Fibroblast of lung (primary cell): ENCODE results near the gene LUC7L3. TPM values are rescaled to one million over a fixed set of nuclear protein-coding genes. Genes with fewer than 3 reads are reported as not detected.
"Not testable (repeated sequence)": the region's sequence is repeated elsewhere in the genome, so short reads cannot be mapped to it uniquely, and the experiment has no call there.

ENCODE experiments used
- DNase-seq, 2 donors: peaks; one replicate each; pipeline versions ENCODE4 v3.0.0 to v3.0.0-alpha.2; 2010; ENCODE audit warnings: low read depth in 2 of 2
- H2AFZ ChIP-seq: 2 replicates; pipeline ENCODE4 v1.5.1; 2012; ENCODE audit warnings: low read length, control low read depth, inconsistent platforms
- H3K27ac ChIP-seq: 2 replicates; pipeline ENCODE4 v1.5.1; 2011; ENCODE audit warnings: low read length, control low read depth; ENCODE audit not compliant: insufficient read depth
- H3K27me3 ChIP-seq: 2 replicates; pipeline ENCODE4 v1.5.1; 2011; ENCODE audit warnings: mild to moderate bottlenecking, low read length; ENCODE audit not compliant: control insufficient read depth, insufficient read depth
- H3K36me3 ChIP-seq: 2 replicates; pipeline ENCODE4 v1.5.1; 2011; ENCODE audit warnings: low read length; ENCODE audit not compliant: control insufficient read depth, insufficient read depth
- H3K4me1 ChIP-seq: 2 replicates; pipeline ENCODE4 v1.5.1; 2011; ENCODE audit warnings: low read length; ENCODE audit not compliant: control insufficient read depth, insufficient read depth; ENCODE audit errors: extremely low read depth
- H3K4me2 ChIP-seq: 2 replicates; pipeline ENCODE4 v1.5.1; 2011; ENCODE audit warnings: low read length, control low read depth; ENCODE audit not compliant: insufficient read depth; ENCODE audit errors: extremely low read depth
- H3K4me3 ChIP-seq, 4 experiments: fragments of 200-600 bp in 1 of 4; sonication (generic) in 1 of 4; replicated peaks in 1 of 4; 2 replicates each; pipeline ENCODE4 v1.5.1; 2011 to 2016; ENCODE audit warnings: low read length in 4 of 4, low read depth in 3 of 4, mild to moderate bottlenecking in 3 of 4, control low read depth in 2 of 4, inconsistent platforms in 1 of 4, mixed read lengths in 1 of 4; ENCODE audit not compliant: insufficient read depth in 1 of 4; ENCODE audit errors: control extremely low read depth in 1 of 4
- H3K79me2 ChIP-seq: 2 replicates; pipeline ENCODE4 v1.5.1; 2012; ENCODE audit warnings: mild to moderate bottlenecking, low read length, inconsistent platforms; ENCODE audit not compliant: control insufficient read depth, insufficient read depth
- H3K9ac ChIP-seq: 2 replicates; pipeline ENCODE4 v1.5.1; 2011; ENCODE audit warnings: mild to moderate bottlenecking, low read length, control low read depth; ENCODE audit not compliant: insufficient read depth
- H3K9me3 ChIP-seq: 2 replicates; pipeline ENCODE4 v1.5.1; 2012; ENCODE audit warnings: low read depth, low read length; ENCODE audit not compliant: control insufficient read depth, insufficient read depth
- H4K20me1 ChIP-seq: 2 replicates; pipeline ENCODE4 v1.5.1; 2011; ENCODE audit warnings: low read length; ENCODE audit not compliant: control insufficient read depth, insufficient read depth; ENCODE audit errors: extremely low read depth
- CTCF ChIP-seq, 2 donors: IDR thresholded peaks in 1 of 2; conservative IDR thresholded peaks in 1 of 2; 1 replicate in 1 of 2; 2 replicates in 1 of 2; pipeline ENCODE4 v1.5.1; 2011 to 2012; ENCODE audit warnings: low read length in 2 of 2, control low read depth in 1 of 2, inconsistent platforms in 1 of 2, low read depth in 1 of 2, mild to moderate bottlenecking in 1 of 2
- EZH2 ChIP-seq: IDR thresholded peaks from 2 replicates; pipeline ENCODE4 v1.5.1; 2012; ENCODE audit warnings: low read length, control low read depth, mild to moderate bottlenecking; ENCODE audit errors: missing control alignments
- polyA plus RNA-seq, 2 donors: library from polyadenylated mRNA; depleted of rRNA in 1 of 2; stranded (reverse) in 1 of 2; unstranded in 1 of 2; fragments of >200 nt; gene quantifications; 2 replicates each; pipeline ENCODE4 v1.2.1, GENCODE V29; 2011 to 2012; ENCODE audit warnings: missing spikeins in 1 of 2
- total RNA-seq: library from RNA; depleted of rRNA; stranded (reverse); fragments of >200 nt; gene quantifications from 2 replicates; pipeline ENCODE4 v1.2.1, GENCODE V29; 2014

Gene LUC7L3
- total and polyA plus RNA-seq, 2 donors (not counting 1 experiment from before 2014, with no cell fraction given) = 35.2 to 56.5 TPM

GRCh38 chr17:50708050-50709000 lies 11.1 kb upstream of the LUC7L3 start:
- no peaks in the 10 kb centered on the region for H3K9me3 ChIP-seq
- H3K4me3 ChIP-seq = peak overlapping the region; percentile 64 to 84 (median 78)
- no peaks in the 10 kb centered on the region for H4K20me1 ChIP-seq
- peak overlapping the region; percentile 72 for H2AFZ ChIP-seq
- H3K79me2 ChIP-seq = peaks cover 40% of the 10 kb centered on the region
- peak overlapping the region; percentile 93 for H3K4me2 ChIP-seq
- TF ChIP-seq CTCF (conservative IDR thresholded peaks at IDR 0.05 in 1 of 2, IDR thresholded peaks at IDR 0.05 in 1 of 2; ENCODE audit: low read depth in 1 of 2, low read length in 2 of 2) (no peak), EZH2 (no peak)
- peak overlapping the region; percentile 92 for H3K27ac ChIP-seq
- H3K4me1 ChIP-seq = peaks cover 9% of the 10 kb centered on the region
- peak in 1 of 2 donors; percentile 47 for DNase-seq
- no peaks in the 10 kb centered on the region for H3K27me3 ChIP-seq
- no peaks in the 10 kb centered on the region for H3K36me3 ChIP-seq
- peak overlapping the region; percentile 69 for H3K9ac ChIP-seq

GRCh38 chr17:50709053-50709452 lies 10.3 kb upstream of the LUC7L3 start:
- peak overlapping the region; percentile 93 for H3K4me2 ChIP-seq
- H3K27ac ChIP-seq = peak overlapping the region; percentile 92
- not testable (repeated sequence) for H3K36me3 ChIP-seq, H3K9me3 ChIP-seq, DNase-seq, H4K20me1 ChIP-seq, H3K27me3 ChIP-seq, H3K4me1 ChIP-seq, H3K9ac ChIP-seq
- peak overlapping the region; percentile 72 for H2AFZ ChIP-seq
- H3K4me3 ChIP-seq = peak overlapping the region in 1 of 4 experiments; percentile 75
- H3K79me2 ChIP-seq = peaks cover 33% of the 10 kb centered on the region

GRCh38 chr17:50710025-50710424 lies 9.4 kb upstream of the LUC7L3 start:
- Histone ChIP-seq H3K4me3 (no peak overlapping the region), H3K9me3 (no peaks in the 10 kb centered on the region), H3K36me3 (no peaks in the 10 kb centered on the region), H2AFZ (no peak overlapping the region), H3K79me2 (peaks cover 27% of the 10 kb centered on the region), H3K4me2 (no peak overlapping the region), H3K4me1 (peaks cover 9% of the 10 kb centered on the region), H3K27ac (no peak overlapping the region), H3K9ac (no peak overlapping the region), H3K27me3 (no peaks in the 10 kb centered on the region), H4K20me1 (no peaks in the 10 kb centered on the region)
- DNase-seq = no peak
- TF ChIP-seq EZH2 (no peak), CTCF (conservative IDR thresholded peaks at IDR 0.05 in 1 of 2, IDR thresholded peaks at IDR 0.05 in 1 of 2; ENCODE audit: low read depth in 1 of 2, low read length in 2 of 2) (no peak)
